ENCODE measurements around the gene AFF3. TPM values are rescaled to one million over a fixed set of nuclear protein-coding genes. Genes with fewer than 3 reads are reported as not detected.

Gene AFF3
- total RNA-seq, 3 donors from 2014 or later: 2.1 to 2.6 (median 2.2) TPM

DNA sequence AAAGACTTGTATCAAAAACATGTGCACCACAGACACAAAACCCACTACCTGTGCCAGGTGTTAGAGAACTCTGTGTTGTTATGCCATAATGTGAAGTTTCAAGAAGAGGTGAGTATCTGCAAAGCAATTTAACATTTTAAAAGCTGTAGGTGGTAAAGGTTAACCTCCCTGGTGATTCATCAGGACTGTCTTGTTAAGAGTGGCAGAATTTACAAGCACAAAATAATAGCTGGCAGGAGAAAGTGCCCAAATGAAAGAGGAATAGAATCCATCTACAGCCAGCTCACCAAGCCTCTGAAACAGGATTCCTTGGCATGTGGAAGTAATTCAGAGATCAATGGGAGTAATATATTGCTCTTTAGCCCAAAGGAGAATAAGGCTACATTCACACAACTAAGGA, 230.7 kb downstream of the AFF3 start:
- Mint-ChIP-seq H3K4me3 (no peak overlapping the region), H3K36me3 (ENCODE audit: insufficient read depth) (no peaks in the 10 kb centered on the region), H3K9me3 (no peaks in the 10 kb centered on the region), H3K4me1 (ENCODE audit: low read depth) (no peaks in the 10 kb centered on the region), H3K27me3 (ENCODE audit: low read depth) (no peaks in the 10 kb centered on the region)
- DNase-seq (no peak), ATAC-seq (no peak)

DNA sequence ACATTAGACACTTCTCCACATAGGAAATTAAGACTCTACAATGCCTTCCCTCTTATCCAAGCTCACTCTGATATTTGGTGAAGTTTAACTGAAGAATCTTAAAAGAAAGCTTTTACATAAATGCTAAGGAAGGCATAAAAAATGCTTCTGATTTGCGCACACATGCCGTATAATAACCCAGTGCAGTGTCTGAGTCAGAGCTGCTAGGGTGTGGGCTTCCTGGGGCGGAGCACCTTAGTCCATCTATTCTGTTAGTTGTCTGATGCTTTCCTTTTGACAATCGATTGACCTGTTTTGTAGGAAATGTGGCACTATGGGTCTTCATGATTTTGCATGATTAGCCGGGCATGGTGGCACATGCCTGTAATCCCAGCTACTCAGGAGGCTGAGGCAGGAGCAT, 231.5 kb downstream of the AFF3 start:
- Mint-ChIP-seq H3K4me1 (ENCODE audit: low read depth) (no peaks in the 10 kb centered on the region), H3K36me3 (ENCODE audit: insufficient read depth) (no peaks in the 10 kb centered on the region), H3K27me3 (ENCODE audit: low read depth) (no peaks in the 10 kb centered on the region), H3K4me3 (no peak overlapping the region), H3K9me3 (no peaks in the 10 kb centered on the region)
- no peak for DNase-seq
- no peak for ATAC-seq

DNA sequence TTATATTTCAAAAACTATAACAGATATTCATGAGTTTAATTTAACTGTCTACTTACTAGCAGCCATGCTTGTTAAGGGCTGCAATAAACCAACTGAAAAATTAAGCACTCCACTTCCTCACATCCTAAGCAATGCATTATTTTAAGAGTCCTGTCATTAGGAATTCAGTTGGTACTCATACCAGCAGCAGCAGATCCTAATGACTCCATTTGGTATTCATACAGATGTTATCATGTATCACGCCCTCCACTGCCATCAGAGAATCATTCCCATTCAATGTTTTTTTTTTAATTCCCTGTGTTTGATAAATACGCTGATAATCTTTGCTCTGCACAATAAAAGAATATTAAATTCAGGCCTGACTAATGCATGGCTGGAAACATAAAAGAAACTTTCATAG, 236.8 kb downstream of the AFF3 start:
- DNase-seq (no peak), ATAC-seq (no peak)
- H3K27me3 Mint-ChIP-seq (ENCODE audit: low read depth): no peaks in the 10 kb centered on the region
- H3K4me1 Mint-ChIP-seq (ENCODE audit: low read depth): no peaks in the 10 kb centered on the region
- no peaks in the 10 kb centered on the region for H3K9me3 Mint-ChIP-seq
- H3K36me3 Mint-ChIP-seq (ENCODE audit: insufficient read depth): no peaks in the 10 kb centered on the region
- no peak overlapping the region for H3K4me3 Mint-ChIP-seq

DNA sequence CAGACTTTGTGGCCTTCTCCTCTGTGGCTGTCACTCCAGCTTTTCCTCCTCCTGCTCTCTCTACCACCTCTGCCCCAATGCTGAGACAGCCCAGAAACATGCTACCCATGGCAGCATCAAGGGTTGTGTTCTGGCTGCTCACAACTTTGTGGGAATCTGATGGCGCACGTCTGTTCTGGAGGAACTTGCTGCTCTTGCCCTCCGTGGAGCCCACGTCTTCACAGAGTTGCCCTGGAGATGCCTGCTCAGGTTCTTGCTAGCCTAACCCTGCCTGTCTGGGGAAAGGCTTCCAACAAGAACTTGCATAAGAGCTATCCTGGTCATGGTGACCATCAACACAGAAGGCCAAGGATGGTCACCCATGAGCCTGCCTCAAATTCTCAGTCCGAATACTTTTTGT, 237.4 kb downstream of the AFF3 start:
- Mint-ChIP-seq H3K36me3 (ENCODE audit: insufficient read depth) (no peaks in the 10 kb centered on the region), H3K4me3 (no peak overlapping the region)

DNA sequence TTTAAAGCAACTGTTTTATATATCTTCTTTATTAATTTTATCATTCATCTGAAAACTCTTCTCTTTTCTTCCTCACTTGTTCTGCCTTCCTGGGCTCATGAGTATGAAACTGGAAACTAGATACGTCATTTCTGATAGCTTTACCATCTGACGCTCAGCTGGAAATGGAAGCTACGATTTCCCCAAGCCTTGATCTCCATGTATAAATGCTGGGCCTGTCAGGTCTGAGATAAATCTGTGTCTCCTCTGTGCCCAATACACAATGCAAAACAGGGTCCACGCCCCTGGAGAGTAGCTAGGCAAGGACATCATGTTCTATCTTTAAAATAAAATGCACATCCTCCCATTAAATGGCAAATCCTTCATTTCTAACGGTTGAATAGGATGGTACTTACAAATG, 238.4 kb downstream of the AFF3 start:
- Mint-ChIP-seq H3K27me3 (ENCODE audit: low read depth) (no peaks in the 10 kb centered on the region), H3K36me3 (ENCODE audit: insufficient read depth) (no peaks in the 10 kb centered on the region), H3K4me1 (ENCODE audit: low read depth) (no peaks in the 10 kb centered on the region), H3K9me3 (no peaks in the 10 kb centered on the region), H3K4me3 (no peak overlapping the region)
- DNase-seq: no peak
- ATAC-seq: no peak

More for the DNA sequence above, 237.4 kb downstream of the AFF3 start:
- Mint-ChIP-seq H3K4me1 (ENCODE audit: low read depth) (no peaks in the 10 kb centered on the region), H3K9me3 (no peaks in the 10 kb centered on the region), H3K27me3 (ENCODE audit: low read depth) (no peaks in the 10 kb centered on the region)
- no peak for ATAC-seq
- DNase-seq: no peak

DNA sequence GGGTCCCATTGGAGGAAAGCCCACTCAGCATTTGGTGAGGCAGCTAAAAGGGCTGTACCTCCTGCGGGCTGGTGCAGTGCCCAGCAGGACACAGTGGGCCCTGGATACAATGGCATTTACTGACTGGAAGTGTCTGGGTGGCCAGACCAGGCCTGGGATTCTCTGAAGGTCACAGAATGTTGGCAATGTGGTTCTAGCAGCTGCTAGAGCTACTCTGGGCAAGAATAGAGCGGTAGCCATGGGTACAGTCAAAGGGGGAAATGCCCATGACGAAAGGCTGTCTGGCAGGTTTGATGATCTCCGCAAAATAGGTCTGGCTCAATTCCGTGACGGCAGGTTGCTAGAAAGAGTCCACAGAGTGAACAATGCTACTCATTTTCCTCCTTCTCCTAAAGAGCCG, 241.8 kb downstream of the AFF3 start:
- Mint-ChIP-seq H3K4me1 (ENCODE audit: low read depth) (no peaks in the 10 kb centered on the region), H3K27me3 (ENCODE audit: low read depth) (no peaks in the 10 kb centered on the region), H3K4me3 (no peak overlapping the region), H3K36me3 (ENCODE audit: insufficient read depth) (no peaks in the 10 kb centered on the region), H3K9me3 (no peaks in the 10 kb centered on the region)
- DNase-seq: no peak
- ATAC-seq: no peak

DNA sequence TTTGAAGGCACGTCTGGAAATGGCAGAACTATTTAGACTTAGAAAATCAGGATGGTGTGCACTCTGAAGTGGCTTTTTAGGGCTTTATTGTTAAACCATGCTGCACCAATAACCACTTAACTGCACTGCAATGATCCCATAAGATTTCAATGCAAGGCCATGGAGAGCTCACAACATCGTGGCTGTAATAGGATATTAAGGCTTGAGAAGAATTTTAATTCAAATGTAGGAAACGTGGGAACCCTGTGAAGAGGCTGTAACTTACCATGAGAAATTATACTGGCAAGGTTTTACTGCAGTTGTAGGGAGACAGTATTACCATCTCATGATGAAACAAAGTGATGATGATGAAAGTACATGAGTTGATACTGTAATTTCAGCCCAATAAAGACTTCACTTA, 242.5 kb downstream of the AFF3 start:
- DNase-seq: no peak
- no peaks in the 10 kb centered on the region for H3K4me1 Mint-ChIP-seq (ENCODE audit: low read depth)
- no peaks in the 10 kb centered on the region for H3K36me3 Mint-ChIP-seq (ENCODE audit: insufficient read depth)
- ATAC-seq: no peak
- H3K27me3 Mint-ChIP-seq (ENCODE audit: low read depth): no peaks in the 10 kb centered on the region
- no peak overlapping the region for H3K4me3 Mint-ChIP-seq
- no peaks in the 10 kb centered on the region for H3K9me3 Mint-ChIP-seq

DNA sequence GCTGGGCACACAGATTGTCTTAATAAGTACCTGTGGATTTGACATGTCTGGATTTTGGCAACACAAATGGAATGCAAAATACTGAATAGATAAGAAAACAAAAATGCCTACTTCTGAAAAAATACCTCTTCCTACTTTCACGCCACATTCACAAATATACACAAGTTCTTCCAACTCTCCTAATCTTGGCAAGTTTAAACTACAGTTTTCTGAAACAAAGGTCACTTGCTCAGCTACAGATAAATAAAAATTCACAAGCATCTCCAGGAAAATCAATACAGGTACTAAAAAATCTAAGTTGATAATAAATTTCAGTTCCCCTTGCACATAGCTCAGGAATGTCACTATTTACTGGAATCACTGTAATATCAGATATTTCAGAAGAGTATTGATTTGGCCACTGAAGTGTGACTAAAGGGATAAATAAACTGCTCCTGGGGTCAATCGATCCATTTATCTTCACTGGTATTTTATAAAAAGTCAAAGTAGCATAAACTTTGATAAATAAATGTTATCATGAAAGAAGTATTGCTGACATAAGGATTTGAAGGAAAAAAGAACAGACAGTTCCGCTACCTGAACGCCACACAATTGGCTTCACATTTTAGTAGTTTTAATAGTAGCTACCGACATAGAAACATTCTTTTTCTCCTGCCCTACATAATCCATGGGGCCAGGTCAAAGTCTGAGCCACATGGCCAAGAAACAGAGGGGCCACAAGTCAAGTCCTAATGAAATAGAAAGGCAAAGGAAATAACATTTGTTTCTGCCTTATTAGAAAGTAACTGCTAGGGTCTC, 243.1 kb downstream of the AFF3 start:
- Mint-ChIP-seq H3K27me3 (ENCODE audit: low read depth) (no peaks in the 10 kb centered on the region), H3K9me3 (no peaks in the 10 kb centered on the region), H3K4me3 (no peak overlapping the region), H3K4me1 (ENCODE audit: low read depth) (no peaks in the 10 kb centered on the region), H3K36me3 (ENCODE audit: insufficient read depth) (no peaks in the 10 kb centered on the region)
- ATAC-seq: no peak
- DNase-seq: no peak

DNA sequence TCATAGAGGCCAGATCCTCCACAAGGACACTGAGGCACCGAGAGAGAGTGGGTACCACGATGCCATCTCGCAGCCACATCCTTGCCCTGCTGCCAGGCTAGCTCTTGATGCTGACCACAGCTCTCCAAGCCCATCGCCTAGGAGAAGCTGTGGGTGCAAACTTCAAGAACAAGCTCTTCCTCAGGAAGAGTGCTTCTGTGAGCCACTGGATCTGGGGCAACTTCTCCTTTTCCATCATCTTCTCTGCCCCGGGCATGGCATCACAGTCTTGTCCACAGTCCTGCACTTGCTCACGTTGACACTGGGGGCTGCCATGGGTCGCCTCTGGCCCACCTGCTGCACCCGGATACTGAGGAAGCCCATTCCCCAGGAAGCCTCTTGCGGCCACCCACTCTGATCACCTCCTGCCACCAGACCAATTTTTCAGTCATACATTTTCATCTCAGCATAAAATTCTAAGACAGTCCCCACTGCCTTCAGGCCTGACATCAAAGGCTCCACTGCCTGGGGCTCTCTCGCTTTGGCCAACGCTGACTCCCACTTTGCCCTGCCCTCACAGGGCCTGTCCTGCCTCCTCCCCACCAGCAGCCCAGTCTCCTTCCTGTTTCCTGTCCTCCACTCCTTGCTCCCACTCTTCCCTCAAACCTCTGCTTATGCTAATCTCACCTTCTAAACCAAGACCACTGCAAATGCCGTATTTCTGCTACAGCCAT, 243.9 kb downstream of the AFF3 start:
- ATAC-seq (no peak), DNase-seq (no peak)
- no peak overlapping the region for H3K4me3 Mint-ChIP-seq
- H3K9me3 Mint-ChIP-seq: no peaks in the 10 kb centered on the region
- no peaks in the 10 kb centered on the region for H3K27me3 Mint-ChIP-seq (ENCODE audit: low read depth)
- no peaks in the 10 kb centered on the region for H3K36me3 Mint-ChIP-seq (ENCODE audit: insufficient read depth)
- H3K4me1 Mint-ChIP-seq (ENCODE audit: low read depth): no peaks in the 10 kb centered on the region

DNA sequence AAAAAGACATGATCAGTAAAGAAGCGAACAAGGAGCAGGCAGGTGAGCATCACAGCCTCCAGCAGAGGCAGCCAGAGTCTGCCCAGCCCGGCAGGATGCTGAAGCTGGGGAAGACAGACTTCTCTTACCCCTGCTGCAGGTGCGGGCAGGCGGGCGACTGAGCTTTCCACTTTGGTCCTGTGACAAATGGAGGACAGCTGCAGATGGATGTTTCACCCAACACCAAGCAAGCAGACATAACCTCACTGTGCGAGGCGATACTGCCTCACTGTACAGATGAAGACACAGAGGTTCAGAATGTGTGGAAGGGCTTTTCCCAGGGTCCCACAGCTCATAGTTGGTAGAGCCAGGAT, 251.0 kb downstream of the AFF3 start:
- Mint-ChIP-seq H3K9me3 (no peaks in the 10 kb centered on the region), H3K27me3 (ENCODE audit: low read depth) (no peaks in the 10 kb centered on the region), H3K36me3 (ENCODE audit: insufficient read depth) (no peaks in the 10 kb centered on the region), H3K4me1 (ENCODE audit: low read depth) (no peaks in the 10 kb centered on the region), H3K4me3 (no peak overlapping the region)
- DNase-seq: no peak
- ATAC-seq: no peak

DNA sequence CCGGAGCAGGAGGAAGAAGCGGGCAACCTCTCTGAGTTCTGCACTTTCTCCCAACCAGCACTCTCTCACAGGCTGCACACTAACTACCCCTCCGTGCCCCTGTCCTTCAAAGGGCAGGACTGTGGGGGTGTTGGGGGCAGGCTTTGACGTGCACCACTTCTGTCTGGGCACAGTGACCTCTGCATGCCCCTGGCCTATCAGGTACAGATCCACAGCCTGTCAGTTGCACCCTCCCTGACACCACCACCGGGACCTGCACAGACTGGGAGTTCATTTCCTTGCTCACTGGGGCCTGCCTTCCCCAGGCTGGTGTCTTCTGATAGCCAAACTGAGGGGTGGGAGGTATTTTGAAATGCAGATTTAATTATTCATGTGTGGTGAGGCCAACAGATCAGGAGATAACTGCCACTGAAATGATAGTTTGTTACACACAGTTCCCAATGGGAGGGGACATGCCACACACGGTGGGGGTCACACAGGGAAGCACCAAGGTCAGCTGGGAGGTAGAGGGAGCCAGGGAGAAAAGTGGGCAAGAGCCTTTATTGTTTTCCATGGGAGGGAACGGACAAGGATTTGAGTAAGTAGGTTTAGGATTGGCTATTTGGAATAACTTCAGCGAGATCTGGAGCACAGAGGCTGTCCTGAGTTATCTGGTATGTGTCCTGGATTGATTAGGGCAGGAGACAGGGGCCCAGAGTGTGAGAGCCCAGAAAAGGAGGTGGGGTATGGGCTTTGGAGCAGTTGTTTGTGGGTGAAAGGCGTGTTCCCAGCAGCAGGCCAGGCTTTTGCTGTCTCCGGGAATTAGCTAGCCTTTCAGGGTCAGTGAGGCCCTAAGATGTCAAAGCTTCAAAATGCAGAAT, 251.6 kb downstream of the AFF3 start:
- Mint-ChIP-seq H3K36me3 (ENCODE audit: insufficient read depth) (no peaks in the 10 kb centered on the region), H3K9me3 (no peaks in the 10 kb centered on the region), H3K4me3 (no peak overlapping the region), H3K27me3 (ENCODE audit: low read depth) (no peaks in the 10 kb centered on the region), H3K4me1 (ENCODE audit: low read depth) (no peaks in the 10 kb centered on the region)
- no peak for ATAC-seq
- DNase-seq: no peak

DNA sequence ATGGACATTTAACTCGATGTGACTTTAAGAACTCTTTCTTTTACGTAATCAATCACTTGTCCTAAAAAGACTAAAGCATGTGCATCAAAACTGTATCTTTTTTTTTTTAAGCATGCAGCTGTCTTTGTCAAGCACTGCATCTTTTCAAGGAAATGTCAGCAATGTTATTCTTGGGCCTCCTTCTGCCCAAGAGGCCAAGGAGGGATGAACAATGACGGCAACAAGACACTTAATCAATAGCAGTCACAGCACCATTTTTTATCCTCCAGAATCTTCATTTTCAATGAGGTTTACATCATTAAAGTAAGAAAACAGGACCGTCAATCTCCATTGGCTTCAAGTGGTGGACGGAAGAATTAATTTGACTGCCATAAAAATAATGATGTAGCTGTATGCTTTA, 253.8 kb downstream of the AFF3 start:
- no peak for DNase-seq
- ATAC-seq: no peak
- H3K9me3 Mint-ChIP-seq: no peaks in the 10 kb centered on the region
- H3K27me3 Mint-ChIP-seq (ENCODE audit: low read depth): no peaks in the 10 kb centered on the region
- H3K4me3 Mint-ChIP-seq: no peak overlapping the region
- no peaks in the 10 kb centered on the region for H3K36me3 Mint-ChIP-seq (ENCODE audit: insufficient read depth)
- H3K4me1 Mint-ChIP-seq (ENCODE audit: low read depth): no peaks in the 10 kb centered on the region

DNA sequence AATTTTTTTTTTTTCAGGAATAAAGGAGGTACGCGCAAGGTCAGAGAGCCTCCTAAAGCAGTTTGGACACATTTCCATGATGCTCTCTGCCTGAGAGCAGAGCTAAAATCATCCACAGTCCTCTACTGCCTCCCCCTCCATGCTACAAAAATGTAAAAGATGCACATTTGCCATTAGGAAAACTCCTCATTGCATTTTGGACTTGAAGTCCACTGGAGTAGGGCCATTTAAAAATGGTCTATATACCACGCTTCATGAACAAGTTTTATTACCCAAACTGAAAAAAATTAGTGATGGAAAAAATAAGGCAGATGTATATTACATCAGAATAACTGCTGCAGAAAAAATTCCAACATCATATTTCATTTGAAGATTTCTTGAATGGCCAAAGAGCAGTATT, 256.0 kb downstream of the AFF3 start:
- Mint-ChIP-seq H3K4me3 (no peak overlapping the region), H3K9me3 (no peaks in the 10 kb centered on the region), H3K36me3 (ENCODE audit: insufficient read depth) (no peaks in the 10 kb centered on the region), H3K4me1 (ENCODE audit: low read depth) (no peaks in the 10 kb centered on the region), H3K27me3 (ENCODE audit: low read depth) (no peaks in the 10 kb centered on the region)
- no peak for ATAC-seq
- no peak for DNase-seq

DNA sequence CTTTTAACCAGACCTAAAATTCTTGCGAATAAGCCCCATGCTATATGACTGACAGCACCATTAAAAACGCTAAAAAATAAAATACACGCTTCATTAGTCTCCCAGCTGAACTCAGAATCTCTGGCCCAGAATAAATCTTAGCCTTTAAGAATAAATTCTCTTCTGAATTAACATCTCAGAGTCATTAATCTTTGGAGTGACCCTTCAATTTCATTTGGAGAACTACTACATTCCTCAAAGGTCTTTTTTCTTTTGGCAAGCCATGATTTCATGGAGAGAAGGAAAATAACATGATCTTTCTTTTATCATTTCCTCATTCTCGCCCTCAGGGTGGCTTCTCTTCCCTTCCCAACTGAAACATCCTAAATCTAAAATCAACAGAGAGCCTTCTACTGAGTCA, 259.0 kb downstream of the AFF3 start:
- no peak for DNase-seq
- H3K36me3 Mint-ChIP-seq (ENCODE audit: insufficient read depth): no peaks in the 10 kb centered on the region
- no peak for ATAC-seq
- no peaks in the 10 kb centered on the region for H3K9me3 Mint-ChIP-seq
- H3K4me1 Mint-ChIP-seq (ENCODE audit: low read depth): no peaks in the 10 kb centered on the region
- no peaks in the 10 kb centered on the region for H3K27me3 Mint-ChIP-seq (ENCODE audit: low read depth)
- H3K4me3 Mint-ChIP-seq: no peak overlapping the region
